CD4-positive, alpha-beta memory T cell (primary cell): ENCODE results near the gene ABCC1. TPM values are rescaled to one million over a fixed set of nuclear protein-coding genes. Genes with fewer than 3 reads are reported as not detected.

Experiments used
- CTCF ChIA-PET: fragments of 350-600 bp; sonication (Branson Sonifier 250); formaldehyde crosslinking; loops from one replicate; lab custom pipeline; 2021; ENCODE audit warnings: inconsistent platforms; ENCODE audit not compliant: partially characterized antibody; lab: Charles Lee
- POLR2A ChIA-PET: fragments of 350-600 bp; sonication (Branson Sonifier 250); formaldehyde crosslinking; loops from one replicate; lab custom pipeline; 2021; ENCODE audit not compliant: partially characterized antibody; lab: Charles Lee
- DNase-seq, 5 donors: peaks; one replicate each; pipeline versions ENCODE4 v3.0.0 to v3.0.0-alpha.2; 2020 to 2022; ENCODE audit warnings: mixed read lengths in 1 of 5
- H3K27ac ChIP-seq: one replicate; pipeline ENCODE4 v1.7.0; 2013; ENCODE audit warnings: low read depth, low read length
- H3K27me3 ChIP-seq: 2 replicates; pipeline ENCODE4 v1.7.0; 2013; ENCODE audit warnings: mild to moderate bottlenecking, low read length, moderate library complexity; ENCODE audit not compliant: insufficient read depth
- H3K36me3 ChIP-seq: 2 replicates; pipeline ENCODE4 v1.7.0; 2013; ENCODE audit warnings: mild to moderate bottlenecking, low read length, moderate library complexity; ENCODE audit not compliant: insufficient read depth
- H3K4me1 ChIP-seq: 2 replicates; pipeline ENCODE4 v1.7.0; 2013; ENCODE audit warnings: mild to moderate bottlenecking, low read length, moderate library complexity; ENCODE audit not compliant: insufficient read depth
- H3K4me3 ChIP-seq, 2 donors: one replicate each; pipeline ENCODE4 v1.7.0; 2013; ENCODE audit warnings: low read length in 2 of 2, mild to moderate bottlenecking in 1 of 2
- H3K9me3 ChIP-seq, 2 donors: one replicate each; pipeline ENCODE4 v1.7.0; 2013; ENCODE audit warnings: low read length in 2 of 2, control low read depth in 1 of 2; ENCODE audit not compliant: control insufficient read depth in 1 of 2
- H3K27ac Mint-ChIP-seq, 7 donors: one replicate each; pipeline ENCODE4 v1.8.0; 2020 to 2021; ENCODE audit warnings: mixed read lengths in 7 of 7, mild to moderate bottlenecking in 6 of 7, inconsistent platforms in 3 of 7, moderate library complexity in 3 of 7
- H3K27me3 Mint-ChIP-seq, 2 donors: one replicate each; pipeline ENCODE4 v1.8.0; 2020 to 2021; ENCODE audit warnings: mixed read lengths in 2 of 2
- H3K36me3 Mint-ChIP-seq, 2 donors: one replicate each; pipeline ENCODE4 v1.8.0; 2020 to 2021; ENCODE audit warnings: mixed read lengths in 2 of 2, inconsistent platforms in 1 of 2, mild to moderate bottlenecking in 1 of 2
- H3K4me1 Mint-ChIP-seq, 4 donors: one replicate each; pipeline ENCODE4 v1.8.0; 2020 to 2021; ENCODE audit warnings: mixed read lengths in 4 of 4, mild to moderate bottlenecking in 1 of 4
- H3K4me3 Mint-ChIP-seq, 8 donors: one replicate each; pipeline ENCODE4 v1.8.0; 2020 to 2021; ENCODE audit warnings: mixed read lengths in 8 of 8, mild to moderate bottlenecking in 7 of 8, moderate library complexity in 6 of 8, inconsistent platforms in 3 of 8
- H3K9me3 Mint-ChIP-seq, 8 donors: one replicate each; pipeline ENCODE4 v1.8.0; 2020 to 2021; ENCODE audit warnings: mixed read lengths in 8 of 8, mild to moderate bottlenecking in 5 of 8, inconsistent platforms in 3 of 8, moderate library complexity in 1 of 8
- intact Hi-C: fragments of 100-400 bp; cut with micrococcal nuclease; formaldehyde crosslinking; loops from one replicate; pipeline ENCODE4 v1.15.1; 2023
- polyA plus RNA-seq, 2 donors: library from polyadenylated mRNA; unstranded; fragments of 300-500 nt; fragmentation: Illumina TruSeq; gene quantifications; one replicate each; pipeline ENCODE4 v1.2.3, GENCODE V29; 2021
- total RNA-seq, 2 experiments: library from RNA; stranded (reverse); gene quantifications; one replicate each; pipeline ENCODE4 v1.2.3, GENCODE V29; 2021

Gene ABCC1
- total and polyA plus RNA-seq, 4 experiments from 2014 or later: 1.9 to 69.9 (median 34.2) TPM

GRCh38 chr16:15993128-15993527 lies 43.7 kb downstream of the ABCC1 start:
- Histone ChIP-seq H3K27me3 (no peaks in the 10 kb centered on the region), H3K4me1 (peaks cover 32% of the 10 kb centered on the region), H3K36me3 (peaks cover 7% of the 10 kb centered on the region), H3K9me3 (no peaks in the 10 kb centered on the region), H3K4me3 (no peak overlapping the region), H3K27ac (no peak overlapping the region)
- no peak for DNase-seq
- no peaks in the 10 kb centered on the region for H3K9me3 Mint-ChIP-seq
- no peak overlapping the region for H3K4me3 Mint-ChIP-seq
- peaks cover 30 to 56% (median 45%) of the 10 kb centered on the region in 4 donors for H3K4me1 Mint-ChIP-seq
- ChIA-PET CTCF (no interaction called here), POLR2A (no interaction called here)
- peak overlapping the region in 3 of 7 donors; percentile 13 to 72 (median 61) for H3K27ac Mint-ChIP-seq
- H3K27me3 Mint-ChIP-seq: no peaks in the 10 kb centered on the region
- intact Hi-C loops: no loop called here
- peaks cover 18 to 33% of the 10 kb centered on the region in 2 donors for H3K36me3 Mint-ChIP-seq

DNA sequence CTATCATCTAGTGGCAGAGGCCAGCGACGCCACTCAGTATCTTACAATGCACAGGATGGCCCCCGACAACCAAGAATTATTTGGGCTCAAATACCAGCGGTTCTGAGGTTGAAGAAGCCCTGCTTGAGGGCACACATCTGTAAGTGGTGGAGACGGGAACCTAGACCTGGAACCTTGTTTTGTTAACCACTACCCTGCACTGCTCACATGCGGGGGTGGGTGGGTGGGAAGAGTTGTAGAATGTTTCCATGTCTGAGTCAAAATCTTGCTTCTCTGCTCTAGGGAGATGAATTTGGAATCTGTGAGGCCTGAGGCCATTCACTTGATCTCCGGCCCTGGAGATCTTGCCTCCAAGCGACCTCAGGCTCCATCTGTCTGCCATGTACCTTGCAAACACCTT lies 44.1 kb downstream of the ABCC1 start:
- H3K36me3 Mint-ChIP-seq: peaks cover 18 to 30% of the 10 kb centered on the region in 2 donors
- Histone ChIP-seq H3K36me3 (peaks cover 7% of the 10 kb centered on the region), H3K27me3 (no peaks in the 10 kb centered on the region), H3K9me3 (no peaks in the 10 kb centered on the region), H3K4me3 (no peak overlapping the region), H3K27ac (no peak overlapping the region), H3K4me1 (peaks cover 32% of the 10 kb centered on the region)
- intact Hi-C loops: no loop called here
- no peak for DNase-seq
- H3K4me3 Mint-ChIP-seq: no peak overlapping the region
- H3K4me1 Mint-ChIP-seq: peaks cover 29 to 56% (median 44%) of the 10 kb centered on the region in 4 donors
- ChIA-PET CTCF (no interaction called here), POLR2A (no interaction called here)
- no peaks in the 10 kb centered on the region for H3K9me3 Mint-ChIP-seq
- H3K27me3 Mint-ChIP-seq: no peaks in the 10 kb centered on the region
- peak overlapping the region in 3 of 7 donors; percentile 13 to 72 (median 46) for H3K27ac Mint-ChIP-seq

DNA sequence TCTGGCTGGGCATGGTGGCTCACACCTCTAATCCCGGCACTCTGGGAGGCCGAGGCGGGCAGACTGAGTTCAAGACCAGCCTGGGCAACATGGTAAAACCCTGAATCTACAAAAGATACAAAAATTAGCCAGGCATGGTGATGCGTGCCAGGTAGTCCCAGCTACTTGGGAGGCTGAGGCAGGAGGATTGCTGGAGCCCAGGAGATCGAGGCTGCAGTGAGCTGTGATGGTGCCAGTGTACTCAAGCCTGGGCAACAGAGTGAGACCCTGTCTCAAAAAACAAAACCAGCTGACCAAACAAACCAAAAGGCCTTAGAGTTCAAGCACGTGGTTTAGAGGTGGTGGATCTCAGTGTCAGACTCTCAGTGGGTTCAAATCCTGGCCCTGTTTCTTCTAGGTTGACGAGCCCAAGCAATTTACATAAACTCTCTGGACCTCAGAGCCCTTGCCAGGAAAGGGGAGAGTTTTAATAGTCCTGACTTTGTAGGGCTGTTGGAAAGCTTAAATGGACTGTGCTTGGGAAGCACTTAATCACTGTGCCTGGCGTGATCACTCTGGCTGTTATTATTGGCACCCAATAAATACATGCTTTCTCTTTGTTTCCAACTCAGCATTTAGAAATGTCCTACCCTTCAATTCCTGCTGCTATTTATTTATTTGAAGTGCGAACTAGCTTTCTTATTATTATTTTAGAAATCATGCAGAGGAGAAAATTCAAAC lies 44.7 kb downstream of the ABCC1 start:
- Histone ChIP-seq H3K4me1 (peaks cover 29% of the 10 kb centered on the region), H3K4me3 (no peak overlapping the region), H3K27ac (no peak overlapping the region), H3K27me3 (no peaks in the 10 kb centered on the region), H3K9me3 (no peaks in the 10 kb centered on the region), H3K36me3 (peaks cover 7% of the 10 kb centered on the region)
- no peaks in the 10 kb centered on the region for H3K27me3 Mint-ChIP-seq
- no peaks in the 10 kb centered on the region for H3K9me3 Mint-ChIP-seq
- intact Hi-C loops: no loop called here
- no peak overlapping the region for H3K4me3 Mint-ChIP-seq
- ChIA-PET POLR2A (interaction anchor here (0.9 kb wide), 1 partner anchor 28 kb away, joined by 3 read pairs; no protein-coding TSS in a partner anchor), CTCF (interaction anchor here (0.6 to 1.3 kb wide), 2 partner anchors 15 to 17 kb away, joined by 3 read pairs; no protein-coding TSS in a partner anchor)
- peaks cover 30 to 55% (median 45%) of the 10 kb centered on the region in 4 donors for H3K4me1 Mint-ChIP-seq
- peaks cover 18 to 30% of the 10 kb centered on the region in 2 donors for H3K36me3 Mint-ChIP-seq
- no peak for DNase-seq
- H3K27ac Mint-ChIP-seq: peak overlapping the region in 4 of 7 donors; percentile 6 to 55 (median 30)

- ChIA-PET CTCF (interaction anchor here (1.3 kb wide), 1 partner anchor 27 kb away, joined by 3 read pairs; no protein-coding TSS in a partner anchor), POLR2A (no interaction called here)
- H3K27ac ChIP-seq: no peak overlapping the region
- Mint-ChIP-seq H3K4me3 (peak overlapping the region in 1 of 8 donors; percentile 20), H3K4me1 (peaks cover 28 to 52% (median 44%) of the 10 kb centered on the region in 4 donors), H3K36me3 (peaks cover 21 to 27% of the 10 kb centered on the region in 2 donors), H3K27ac (peak overlapping the region in 3 of 7 donors; percentile 37 to 76 (median 74)), H3K27me3 (no peaks in the 10 kb centered on the region), H3K9me3 (no peaks in the 10 kb centered on the region)
- H3K36me3 ChIP-seq: peaks cover 7% of the 10 kb centered on the region
- no peak overlapping the region for H3K4me3 ChIP-seq
- DNase-seq: no peak
- H3K27me3 ChIP-seq: no peaks in the 10 kb centered on the region
- H3K4me1 ChIP-seq: peaks cover 24% of the 10 kb centered on the region
- intact Hi-C loops: no loop called here
- no peaks in the 10 kb centered on the region for H3K9me3 ChIP-seq
Measured at GRCh38 chr16:15996432-15997109, 47.2 kb downstream of the ABCC1 start.

DNA sequence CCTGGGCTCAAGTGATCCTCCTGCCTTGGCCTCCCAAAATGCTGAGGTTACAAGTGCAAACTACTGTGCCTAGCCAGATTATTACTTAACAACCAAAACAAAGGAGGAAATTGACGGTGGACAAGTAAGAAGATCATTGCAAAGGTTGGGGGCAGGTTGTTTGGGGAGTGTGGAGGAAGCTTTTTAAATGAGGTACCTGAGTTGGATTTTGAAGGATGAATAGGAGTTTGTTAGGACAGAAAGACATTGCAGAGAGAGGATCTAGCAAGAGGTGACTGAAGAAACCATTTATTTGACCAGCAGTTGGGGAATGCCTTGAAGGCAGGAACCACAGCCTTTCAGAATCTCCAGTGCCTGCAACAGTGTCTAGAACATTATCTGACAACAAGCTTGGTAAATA lies 51.3 kb downstream of the ABCC1 start:
- Histone ChIP-seq H3K4me1 (peaks cover 20% of the 10 kb centered on the region), H3K27ac (no peak overlapping the region), H3K36me3 (no peaks in the 10 kb centered on the region), H3K27me3 (no peaks in the 10 kb centered on the region), H3K4me3 (no peak overlapping the region), H3K9me3 (no peaks in the 10 kb centered on the region)
- no peak overlapping the region for H3K4me3 Mint-ChIP-seq
- H3K27ac Mint-ChIP-seq: peak overlapping the region in 2 of 7 donors; percentile 45 to 74
- H3K36me3 Mint-ChIP-seq: peaks cover 8 to 15% of the 10 kb centered on the region in 2 donors
- H3K9me3 Mint-ChIP-seq: no peaks in the 10 kb centered on the region
- H3K4me1 Mint-ChIP-seq: peaks cover 23 to 37% (median 33%) of the 10 kb centered on the region in 4 donors
- intact Hi-C loops: no loop called here
- H3K27me3 Mint-ChIP-seq: no peaks in the 10 kb centered on the region
- no peak for DNase-seq
- POLR2A ChIA-PET: interaction anchor here (0.5 kb wide), 1 partner anchor 10 kb away, joined by 3 read pairs; no protein-coding TSS in a partner anchor
- CTCF ChIA-PET: no interaction called here

- Mint-ChIP-seq H3K9me3 (no peaks in the 10 kb centered on the region), H3K27me3 (no peaks in the 10 kb centered on the region), H3K4me3 (no peak overlapping the region), H3K27ac (peak overlapping the region in 3 of 7 donors; percentile 43 to 81 (median 61)), H3K36me3 (peaks cover 8 to 17% of the 10 kb centered on the region in 2 donors), H3K4me1 (peaks cover 20 to 35% (median 32%) of the 10 kb centered on the region in 4 donors)
- Histone ChIP-seq H3K27ac (no peak overlapping the region), H3K36me3 (no peaks in the 10 kb centered on the region), H3K27me3 (no peaks in the 10 kb centered on the region), H3K4me3 (no peak overlapping the region), H3K9me3 (no peaks in the 10 kb centered on the region), H3K4me1 (peaks cover 16% of the 10 kb centered on the region)
- no peak for DNase-seq
- CTCF ChIA-PET: no interaction called here
- POLR2A ChIA-PET: no interaction called here
- intact Hi-C loops: no loop called here
Measured at GRCh38 chr16:16001596-16002255, 52.3 kb downstream of the ABCC1 start.
